DMS53 treated with DMSO at 0.1 percent for 48 hours (cell line): ENCODE results near the gene SHB.

Experiments
- DNase-seq: peaks from one replicate; lab custom pipeline; 2025; ENCODE audit not compliant: unreplicated experiment; lab: John Stamatoyannopoulos, UW

The SHB gene

DNA sequence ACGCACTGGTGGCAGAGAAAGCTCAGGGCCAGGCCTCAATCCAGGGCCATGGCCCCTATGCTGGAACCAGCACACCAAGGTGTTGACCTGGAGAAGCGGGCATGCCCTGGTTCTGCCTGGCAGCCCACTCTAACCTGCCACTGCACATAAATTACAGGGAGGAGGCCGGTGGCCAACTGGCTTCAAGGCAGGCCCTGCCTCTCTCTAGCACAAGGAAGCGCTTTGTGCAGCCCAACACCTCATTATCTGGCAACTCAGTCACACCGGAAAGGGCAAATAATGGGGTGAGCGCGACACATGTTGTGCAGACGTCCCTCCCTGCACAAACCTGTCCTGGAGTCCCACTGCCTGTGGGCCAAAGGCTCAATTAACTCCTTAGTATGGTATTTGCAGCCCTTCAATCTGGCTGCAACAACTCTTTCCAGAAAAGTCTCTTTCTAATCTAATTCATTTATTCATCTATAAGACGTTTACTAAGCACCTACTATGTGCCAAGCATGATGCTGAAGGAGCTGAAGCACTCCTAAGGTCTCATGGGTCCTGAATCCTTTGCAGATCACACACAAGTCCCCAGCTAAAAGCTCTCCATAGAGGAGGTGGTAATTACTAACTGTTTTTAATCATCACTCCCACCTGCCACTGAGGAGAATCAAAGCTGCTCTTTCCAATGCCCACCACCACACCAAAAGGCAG, 24.9 kb downstream of the SHB start:
- no peak for DNase-seq

DNA sequence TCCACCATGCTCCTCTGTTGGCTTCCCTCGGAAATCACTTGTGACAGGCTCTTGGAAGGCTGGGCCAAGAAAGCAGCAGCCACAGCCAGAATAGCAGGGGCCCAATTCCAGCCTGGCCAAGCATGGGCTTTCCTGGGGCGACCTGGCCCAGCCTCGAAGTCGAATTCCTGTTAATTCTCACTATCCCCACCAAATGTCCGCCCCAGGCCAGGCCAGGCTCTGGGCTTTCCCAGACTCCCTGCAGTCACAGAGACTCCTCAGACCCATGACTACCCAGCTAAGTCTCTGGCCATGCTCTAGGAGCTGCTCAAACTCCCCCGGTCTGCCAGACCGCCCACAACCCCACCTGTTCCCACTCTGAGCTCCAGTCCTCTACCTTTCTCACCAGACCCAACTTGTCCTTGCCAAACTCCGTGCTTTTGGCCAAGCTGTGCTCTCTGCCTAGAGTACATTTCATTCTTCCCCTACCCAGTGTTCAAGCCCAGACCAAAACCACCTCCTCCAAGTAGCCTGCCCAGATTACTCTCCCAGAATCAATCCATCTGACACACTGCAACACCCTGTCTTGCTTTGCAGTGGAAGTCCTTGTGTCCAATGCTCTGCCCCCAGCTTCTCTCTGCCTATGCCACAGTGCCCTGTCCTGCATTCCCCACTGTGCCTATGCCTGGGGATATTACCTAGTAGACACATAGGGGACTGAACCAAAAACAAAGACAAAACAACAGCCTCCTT, 26.2 kb downstream of the SHB start:
- DNase-seq: no peak

DNA sequence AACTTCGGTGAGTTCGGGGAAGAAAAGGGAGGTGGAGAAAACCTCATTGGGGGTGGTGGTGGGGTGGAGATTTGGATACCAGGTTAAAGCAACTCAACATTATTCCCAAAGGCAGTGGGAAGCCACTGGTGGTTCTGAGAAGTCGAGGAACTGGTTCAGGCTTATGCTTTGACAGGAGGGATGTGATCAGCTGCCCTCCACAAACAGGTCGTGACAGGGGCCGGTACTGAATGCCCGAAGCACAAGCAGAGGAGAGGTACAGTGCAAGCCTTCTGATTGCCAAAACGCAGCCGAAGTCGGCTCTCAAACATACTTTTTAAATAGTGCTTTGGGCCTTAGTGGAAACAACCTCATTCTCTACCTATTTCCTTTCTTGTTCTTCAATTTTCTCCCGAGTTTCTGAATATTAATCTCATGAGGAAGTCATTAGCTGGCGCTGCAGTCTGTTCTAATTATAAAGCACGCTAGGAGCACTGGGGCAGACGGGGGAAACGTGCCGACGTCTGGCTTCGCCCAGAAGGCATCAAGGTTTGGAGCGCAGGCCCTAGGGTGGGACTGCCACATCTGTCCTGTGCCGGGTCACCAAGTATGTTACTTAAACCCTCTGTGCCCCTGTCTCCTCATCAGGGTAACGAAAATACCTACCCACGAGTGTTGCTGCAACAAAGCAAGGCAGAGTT, 27.3 kb downstream of the SHB start:
- DNase-seq: no peak

DNA sequence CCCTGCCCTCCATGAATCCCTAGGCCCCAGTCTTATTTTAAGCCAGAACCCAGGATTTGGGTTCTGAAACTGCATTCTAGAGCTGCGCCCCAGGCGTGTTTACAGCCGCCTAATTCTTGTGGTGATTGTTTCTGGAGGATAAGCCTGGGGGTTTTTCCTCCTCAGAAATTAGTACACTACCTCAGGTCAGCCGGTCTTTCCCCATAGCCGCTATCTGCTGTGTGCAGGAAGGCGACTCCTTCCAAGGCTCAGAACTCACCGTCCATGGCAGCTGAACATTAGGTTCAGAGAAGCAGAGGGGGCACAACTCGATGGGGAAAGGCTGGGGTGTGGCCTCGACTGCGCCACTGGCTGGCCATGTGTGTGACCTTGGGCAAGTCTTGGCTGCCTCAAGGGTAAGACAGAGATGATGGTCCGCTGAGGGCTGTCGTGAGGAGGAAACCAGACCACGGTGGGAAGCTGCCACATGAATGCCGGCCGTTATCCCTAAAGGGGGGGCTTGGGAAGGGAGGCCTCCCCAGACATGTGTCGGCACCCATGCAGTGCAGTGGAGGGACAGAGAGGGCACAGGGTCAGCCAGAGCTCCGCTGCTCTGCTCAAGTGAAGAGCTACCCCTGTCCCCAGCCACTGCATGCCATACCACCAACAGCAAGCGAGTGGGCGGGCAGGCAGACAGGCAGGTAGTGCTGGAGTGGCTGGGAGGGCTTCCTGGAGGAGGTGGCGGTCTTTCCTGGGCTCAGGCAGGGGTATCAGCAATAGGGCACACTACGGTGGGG, 28.9 kb downstream of the SHB start:
- DNase-seq: no peak

DNA sequence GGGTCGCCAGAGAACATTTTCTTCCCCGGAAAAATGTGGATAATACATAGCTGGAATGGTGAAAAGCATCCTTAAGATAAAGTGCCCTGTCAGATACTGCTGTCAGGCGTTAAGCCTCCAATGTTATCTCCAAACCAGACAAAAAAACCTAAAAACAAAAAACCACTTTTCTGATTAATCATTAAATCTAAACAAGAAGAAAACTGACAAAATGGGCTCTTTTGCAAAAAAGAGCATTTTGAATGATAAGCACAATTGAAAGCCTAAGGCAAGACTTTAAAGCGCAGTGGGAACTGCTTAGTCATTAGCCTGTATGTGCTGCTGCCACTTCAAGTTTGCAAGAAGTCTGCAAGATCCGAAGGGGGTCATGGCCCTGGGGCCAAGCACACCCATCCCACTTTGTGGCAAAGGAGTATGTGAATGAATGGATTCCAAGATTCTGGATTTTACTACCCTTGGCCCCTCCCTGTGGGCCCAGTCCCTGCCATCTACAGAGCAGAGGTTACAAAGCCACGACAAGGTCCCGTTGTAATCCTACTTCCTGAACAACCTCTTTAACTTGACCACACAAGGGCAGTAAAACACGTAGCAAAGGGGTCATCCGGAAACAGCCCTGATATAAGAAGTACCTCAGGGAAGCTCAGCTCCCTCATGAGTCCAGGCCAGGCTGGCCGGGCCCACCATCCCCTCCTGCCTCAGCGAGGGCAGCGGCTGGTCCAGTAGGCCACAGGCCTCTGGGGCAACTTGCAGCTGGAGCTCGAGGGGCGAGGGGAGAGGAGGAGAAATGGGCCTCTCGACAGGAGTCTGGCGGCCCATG, 29.7 kb downstream of the SHB start:
- DNase-seq: no peak

DNA sequence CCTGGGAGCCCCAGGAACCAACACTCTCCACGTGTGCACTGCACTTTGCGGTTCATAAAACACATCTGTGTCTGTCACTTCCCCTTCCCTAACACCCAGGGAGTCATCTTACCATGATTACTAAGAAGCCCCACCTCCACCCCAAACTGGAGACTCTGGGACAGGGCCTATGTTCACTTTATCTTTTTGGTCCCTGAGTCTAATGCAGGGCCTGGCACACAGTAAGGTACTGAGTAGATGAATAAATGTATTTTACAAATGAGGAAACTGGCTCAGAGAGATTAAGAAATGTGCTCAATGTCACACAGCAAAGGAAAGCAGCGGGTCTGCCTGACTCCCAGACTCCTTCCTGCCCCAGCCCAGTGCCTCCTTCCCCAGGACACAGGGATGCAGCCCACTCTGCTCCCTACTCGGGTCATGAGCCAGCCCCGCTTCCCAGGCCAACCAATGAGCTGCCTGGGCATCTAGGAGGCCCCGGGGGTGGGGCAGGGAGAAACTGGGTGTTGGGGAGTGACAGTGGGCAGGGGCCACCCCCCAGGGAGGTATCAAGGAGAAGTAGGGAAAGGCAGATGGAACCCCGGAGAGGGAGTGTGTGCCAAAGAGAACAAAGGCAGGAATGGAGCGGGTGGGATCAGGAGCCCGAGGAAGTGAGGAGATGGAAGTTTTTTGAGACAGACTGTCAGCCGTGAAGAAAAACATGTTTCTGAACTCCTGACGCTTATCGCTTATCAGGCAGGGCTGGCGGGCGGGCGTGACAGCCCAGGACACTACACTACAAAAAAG, 30.5 kb downstream of the SHB start:
- no peak for DNase-seq

DNA sequence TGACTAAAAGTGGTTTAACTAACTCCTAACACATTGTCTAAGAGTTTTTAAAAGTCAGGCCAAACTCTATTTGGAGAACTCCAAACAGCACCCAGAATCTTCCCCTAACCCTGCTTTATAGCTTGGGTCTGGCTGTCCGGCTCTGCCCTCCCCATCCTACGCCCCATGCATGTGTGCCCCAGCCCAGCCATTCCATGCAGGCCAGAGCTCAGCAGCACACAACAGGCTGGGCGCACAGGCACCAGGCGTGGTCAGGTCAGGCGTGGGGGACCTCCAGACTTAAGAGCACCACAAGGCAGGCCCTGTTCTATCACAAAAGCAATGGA, 31.1 kb downstream of the SHB start:
- no peak for DNase-seq

DNA sequence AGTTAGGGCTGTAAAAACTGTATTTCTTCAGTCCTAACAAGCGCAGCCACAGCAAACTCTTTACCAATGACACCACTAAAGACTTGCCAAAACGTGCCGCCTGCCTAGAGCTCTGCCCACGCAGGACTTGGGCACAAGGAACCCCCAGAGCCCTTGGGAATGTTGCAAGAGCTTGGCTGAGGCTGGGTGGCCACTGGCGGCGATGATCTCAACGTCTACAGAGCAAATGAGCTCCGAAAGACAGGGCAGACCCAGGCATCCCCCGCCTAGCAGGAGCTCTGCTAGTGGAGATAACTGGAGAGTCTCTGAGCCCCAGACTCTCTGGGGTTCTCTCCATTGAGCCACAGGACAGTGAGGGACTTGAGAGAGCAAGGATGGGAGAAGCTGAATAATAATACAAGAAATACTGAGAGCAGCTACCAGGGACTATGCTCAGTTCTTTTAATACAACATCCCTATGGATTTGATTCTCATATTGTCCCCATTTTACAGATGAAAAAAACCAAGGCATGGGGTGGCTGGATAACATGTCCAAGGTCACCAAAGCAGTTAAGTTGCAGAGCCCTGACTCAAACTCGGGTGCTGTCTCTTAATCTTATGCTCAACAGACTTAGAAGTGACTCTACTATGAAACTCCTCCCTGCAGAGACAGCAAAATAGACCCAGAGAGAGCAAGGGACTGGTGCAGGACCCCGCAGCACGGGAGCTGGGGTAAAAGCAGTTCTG, 32.5 kb downstream of the SHB start:
- no peak for DNase-seq

DNA sequence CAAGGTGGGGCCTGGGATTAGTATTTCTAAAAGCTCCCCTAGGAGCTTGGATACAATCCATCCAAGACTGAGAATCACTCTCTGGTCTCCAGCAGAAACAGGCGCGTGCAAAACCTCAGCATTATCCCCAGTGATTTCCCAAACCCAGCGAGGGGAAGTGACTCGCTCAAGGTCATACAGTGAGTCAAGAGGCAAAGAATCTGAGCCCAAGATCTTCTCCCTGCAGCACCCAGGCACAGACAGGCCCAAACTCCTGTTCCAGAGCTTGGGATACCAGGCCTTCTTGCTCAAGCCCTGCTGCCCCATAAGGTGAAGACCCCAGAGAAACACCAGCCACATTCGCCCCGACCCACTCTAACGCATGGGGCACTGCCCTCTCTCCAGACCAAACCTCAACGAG, 33.2 kb downstream of the SHB start:
- no peak for DNase-seq

DNA sequence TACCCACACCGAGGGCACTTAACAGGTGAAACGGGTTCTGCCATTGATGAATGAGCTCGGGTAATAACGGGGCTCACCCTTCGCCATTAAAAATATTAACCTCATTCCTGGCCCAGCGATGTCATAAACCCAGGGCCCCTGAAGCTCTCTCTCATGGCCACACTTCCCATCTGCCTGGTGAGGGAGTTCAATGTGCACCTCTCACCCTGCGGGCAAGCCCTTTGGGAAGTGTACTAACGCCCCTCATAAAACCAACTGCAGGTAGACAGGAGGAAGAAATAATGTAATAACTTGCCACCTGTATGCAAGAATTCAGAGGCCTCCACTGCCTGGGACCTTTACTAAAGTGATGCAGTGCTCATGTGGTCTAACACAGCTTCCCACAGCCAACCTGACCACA, 35.1 kb downstream of the SHB start:
- no peak for DNase-seq

DNA sequence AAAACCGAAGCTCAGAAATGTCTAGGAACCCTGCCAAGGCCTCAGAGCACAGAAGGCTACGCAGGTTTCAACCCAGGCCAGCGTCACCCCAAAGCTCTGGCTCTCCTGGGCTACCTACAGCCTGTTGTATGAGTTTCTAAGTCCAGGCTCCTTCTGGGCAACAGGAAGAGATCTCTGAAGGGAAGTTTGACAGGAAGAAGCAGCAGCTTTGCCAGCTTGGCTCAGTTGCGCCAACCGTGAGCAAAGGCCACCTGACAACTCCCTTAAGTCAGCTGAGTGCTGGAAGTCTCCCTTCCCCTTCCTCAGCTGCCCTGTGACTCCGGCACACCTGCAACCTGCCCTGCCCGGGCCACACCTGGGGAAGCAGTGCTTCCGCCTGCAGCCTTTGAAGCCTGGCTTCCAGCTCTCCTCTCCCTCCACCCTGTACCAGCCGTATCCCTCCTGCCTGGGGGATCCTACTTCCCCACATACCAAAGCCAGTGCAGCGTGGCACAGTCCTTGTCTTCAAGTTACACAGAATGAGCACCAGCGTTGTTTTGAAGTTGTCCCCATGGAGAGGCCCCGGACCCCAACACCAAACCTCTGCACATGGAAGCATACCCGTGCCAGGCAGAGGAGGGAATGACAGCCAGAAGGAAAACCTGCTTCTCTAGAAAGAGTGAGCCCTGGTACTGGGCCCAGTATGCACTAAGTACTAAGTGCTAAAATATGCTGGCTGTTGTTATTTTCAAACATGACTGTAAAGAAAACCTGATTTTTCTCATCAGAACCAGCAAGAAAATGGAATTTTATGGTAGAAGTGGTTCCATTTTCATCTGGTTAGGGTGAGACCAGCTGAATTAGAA, 36.5 kb downstream of the SHB start:
- DNase-seq: no peak

DNA sequence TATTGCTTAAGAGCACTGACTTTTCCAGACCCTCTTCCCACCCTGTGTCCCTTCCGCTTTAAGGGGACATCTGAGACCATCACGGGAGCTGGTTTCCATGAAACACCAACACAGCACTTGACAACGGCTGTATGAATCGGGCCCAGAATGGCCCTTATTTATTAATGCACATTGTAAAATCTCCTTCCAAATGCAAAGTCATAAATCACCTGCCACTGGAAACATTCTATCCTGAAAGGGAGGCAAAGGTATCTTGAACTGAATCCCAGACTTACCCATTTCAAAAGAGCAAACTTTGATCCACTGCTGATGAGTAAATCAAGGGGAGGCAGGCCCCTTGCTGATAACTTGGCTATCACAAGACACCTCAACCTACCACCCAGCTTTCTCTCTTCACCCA, 37.4 kb downstream of the SHB start:
- no peak for DNase-seq

DNA sequence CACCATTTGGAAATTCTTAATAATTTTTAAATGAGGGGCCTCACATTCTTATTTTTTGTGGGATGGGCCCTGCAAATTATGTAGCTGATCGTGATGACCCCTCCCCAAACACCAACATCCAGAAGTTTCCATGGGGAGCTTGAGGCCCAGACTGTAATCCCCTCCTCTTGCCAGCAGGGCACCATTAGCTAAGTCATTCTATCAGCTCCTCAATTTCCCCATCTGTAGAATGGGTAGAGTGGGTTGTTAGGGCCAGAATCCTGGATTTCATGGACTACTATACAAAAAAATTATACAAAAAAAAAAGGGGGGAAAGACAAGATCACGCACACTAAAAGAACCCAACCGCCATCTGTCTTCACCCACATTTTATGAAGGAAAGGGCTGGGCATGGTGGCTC, 38.4 kb downstream of the SHB start:
- DNase-seq: no peak

DNA sequence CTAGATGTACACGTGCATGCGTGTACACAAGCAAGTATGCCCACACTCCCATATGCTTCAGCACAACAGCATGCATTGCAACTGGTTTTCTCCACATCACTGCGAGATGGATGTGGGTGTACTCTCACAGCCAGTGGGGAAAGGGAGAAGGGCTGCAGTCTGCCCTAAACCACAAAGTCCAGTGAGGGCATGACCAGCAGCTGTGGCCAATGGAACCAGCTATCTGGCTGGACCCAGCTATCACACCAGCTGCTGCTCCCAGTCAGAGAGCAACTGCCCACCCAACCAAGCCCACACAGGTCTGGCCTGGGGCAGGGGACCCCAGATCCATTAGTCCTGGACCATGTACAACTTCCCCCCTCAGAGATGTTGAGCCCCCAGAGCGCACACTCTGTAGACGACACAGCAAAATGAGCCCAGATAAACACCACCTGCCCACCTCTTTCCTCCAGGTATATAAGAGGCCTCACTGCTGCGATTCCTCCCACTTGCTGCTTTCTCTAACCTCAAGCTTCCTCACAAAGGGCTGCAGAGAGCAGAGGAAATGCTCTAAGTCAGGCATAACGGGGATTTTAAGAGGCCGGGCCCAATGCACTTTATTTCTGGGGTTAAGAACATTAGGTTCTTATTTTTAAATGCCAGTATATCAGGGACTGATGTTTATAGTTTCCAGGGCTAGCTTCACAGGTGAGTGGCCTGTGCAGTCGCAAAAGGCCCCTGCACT, 39.0 kb downstream of the SHB start:
- DNase-seq: no peak

DNA sequence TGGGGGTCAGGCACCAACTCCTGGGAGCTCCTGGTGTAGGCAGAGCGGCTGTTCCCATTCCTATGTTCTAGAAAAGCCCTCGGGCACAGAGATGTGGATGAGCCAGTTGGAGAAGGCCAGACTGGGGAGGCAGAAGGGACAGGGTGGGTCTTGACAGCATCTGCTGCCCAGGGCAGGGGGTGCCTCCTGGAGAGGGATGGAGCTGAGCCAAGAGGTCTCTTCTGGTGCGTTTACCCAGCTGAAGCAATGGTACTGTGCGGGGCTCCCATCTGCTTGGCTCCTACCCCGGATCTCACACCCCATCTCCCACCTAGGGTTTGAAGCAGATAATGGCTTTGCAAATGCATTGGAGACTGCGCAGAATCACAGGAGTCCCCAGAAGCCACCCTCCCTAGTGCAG, 41.3 kb downstream of the SHB start:
- no peak for DNase-seq

DNA sequence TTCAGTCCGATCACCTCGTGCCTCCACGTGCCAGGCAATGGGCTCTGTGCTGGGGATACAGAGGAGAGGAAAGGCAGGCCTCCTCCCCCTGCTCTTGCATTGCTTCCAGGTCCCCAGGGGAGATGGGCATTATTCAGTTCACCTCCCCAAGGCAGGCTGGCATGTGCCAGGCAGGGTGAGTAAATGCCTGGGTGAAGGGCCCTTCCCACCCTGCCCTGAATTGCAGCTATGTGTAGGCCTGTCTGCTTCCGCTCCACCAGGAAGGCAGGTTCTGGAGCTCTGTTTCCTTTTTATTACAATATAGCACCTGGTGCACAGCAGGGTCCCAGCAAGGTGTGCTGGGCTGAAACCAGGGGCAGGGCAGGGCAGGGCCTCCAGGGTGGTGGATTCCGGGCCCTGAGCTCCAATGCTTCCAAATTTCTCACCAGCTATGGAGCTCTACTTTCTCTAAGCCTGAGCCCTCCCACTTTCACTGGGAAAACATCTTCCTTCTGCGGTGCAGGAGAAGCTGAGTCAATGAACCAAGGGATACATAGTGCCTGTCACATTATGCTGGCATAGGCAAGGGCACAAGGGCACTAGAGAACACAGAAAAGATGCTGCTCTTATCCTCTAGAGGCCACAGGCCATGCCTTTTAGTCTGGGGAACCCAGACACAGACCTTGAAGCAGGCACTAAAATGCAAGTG, 42.0 kb downstream of the SHB start:
- no peak for DNase-seq
